ENCODE data around the gene SPTBN1. TPM values are rescaled to one million over a fixed set of nuclear protein-coding genes. Genes with fewer than 3 reads are reported as not detected.

Gene SPTBN1
- total RNA-seq, 1 experiment from 2014 or later, result 146 TPM

DNA sequence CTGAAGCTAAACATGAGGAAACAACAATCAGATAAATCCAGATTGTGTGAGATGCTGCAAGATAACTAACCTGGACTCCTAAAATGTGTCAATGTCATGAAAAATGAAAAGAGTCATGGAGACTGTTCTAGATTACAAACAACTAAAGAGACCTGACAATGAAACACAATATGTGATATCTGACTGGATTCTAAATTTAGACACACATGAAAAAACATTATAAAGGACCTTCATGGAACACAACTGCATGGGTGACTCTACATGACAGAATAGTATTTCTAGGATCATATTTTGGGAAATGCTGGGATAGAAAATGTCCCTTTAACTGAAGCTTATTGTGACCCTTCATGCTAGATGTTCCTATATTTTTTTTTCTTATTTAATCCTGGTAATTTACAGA, 18.5 kb upstream of the SPTBN1 start:
- TF ChIP-seq, protein P1, sequence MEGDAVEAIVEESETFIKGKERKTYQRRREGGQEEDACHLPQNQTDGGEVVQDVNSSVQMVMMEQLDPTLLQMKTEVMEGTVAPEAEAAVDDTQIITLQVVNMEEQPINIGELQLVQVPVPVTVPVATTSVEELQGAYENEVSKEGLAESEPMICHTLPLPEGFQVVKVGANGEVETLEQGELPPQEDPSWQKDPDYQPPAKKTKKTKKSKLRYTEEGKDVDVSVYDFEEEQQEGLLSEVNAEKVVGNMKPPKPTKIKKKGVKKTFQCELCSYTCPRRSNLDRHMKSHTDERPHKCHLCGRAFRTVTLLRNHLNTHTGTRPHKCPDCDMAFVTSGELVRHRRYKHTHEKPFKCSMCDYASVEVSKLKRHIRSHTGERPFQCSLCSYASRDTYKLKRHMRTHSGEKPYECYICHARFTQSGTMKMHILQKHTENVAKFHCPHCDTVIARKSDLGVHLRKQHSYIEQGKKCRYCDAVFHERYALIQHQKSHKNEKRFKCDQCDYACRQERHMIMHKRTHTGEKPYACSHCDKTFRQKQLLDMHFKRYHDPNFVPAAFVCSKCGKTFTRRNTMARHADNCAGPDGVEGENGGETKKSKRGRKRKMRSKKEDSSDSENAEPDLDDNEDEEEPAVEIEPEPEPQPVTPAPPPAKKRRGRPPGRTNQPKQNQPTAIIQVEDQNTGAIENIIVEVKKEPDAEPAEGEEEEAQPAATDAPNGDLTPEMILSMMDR (conservative IDR thresholded peaks at IDR 0.05; ENCODE audit: low read depth, low read length), result no peak
- TF ChIP-seq EZH2 (IDR thresholded peaks at IDR 0.05; ENCODE audit: borderline replicate concordance, low read depth, low read length, poor library complexity, severe bottlenecking), result no peak
- Histone ChIP-seq H3K4me1 (ENCODE audit: insufficient read depth, low read length, poor library complexity, severe bottlenecking) (no peaks in the 10 kb centered on the region), H3K27me3 (replicated peaks; ENCODE audit: insufficient read depth, low read depth, low read length, poor library complexity) (no peaks in the 10 kb centered on the region), H3K36me3 (ENCODE audit: insufficient read depth, low read length, poor library complexity, severe bottlenecking) (no peaks in the 10 kb centered on the region), H3K4me3 (ENCODE audit: low read depth, low read length, poor library complexity, severe bottlenecking) (no peak overlapping the region), H3K9me3 (ENCODE audit: low read depth, low read length, poor library complexity, severe bottlenecking) (no peaks in the 10 kb centered on the region), H3K27ac (ENCODE audit: low read depth, low read length, poor library complexity, severe bottlenecking) (no peak overlapping the region)
- no peak for DNase-seq (ENCODE audit: low spot score)
- BruUV-seq (replicated peaks), result no TSS peak
- ChIA-PET CTCF (no interaction called here), POLR2A (ENCODE audit: low non-redundant PET) (no interaction called here)
- intact Hi-C loops (cut with micrococcal nuclease; ENCODE audit: unreplicated experiment), result no loop called here

DNA sequence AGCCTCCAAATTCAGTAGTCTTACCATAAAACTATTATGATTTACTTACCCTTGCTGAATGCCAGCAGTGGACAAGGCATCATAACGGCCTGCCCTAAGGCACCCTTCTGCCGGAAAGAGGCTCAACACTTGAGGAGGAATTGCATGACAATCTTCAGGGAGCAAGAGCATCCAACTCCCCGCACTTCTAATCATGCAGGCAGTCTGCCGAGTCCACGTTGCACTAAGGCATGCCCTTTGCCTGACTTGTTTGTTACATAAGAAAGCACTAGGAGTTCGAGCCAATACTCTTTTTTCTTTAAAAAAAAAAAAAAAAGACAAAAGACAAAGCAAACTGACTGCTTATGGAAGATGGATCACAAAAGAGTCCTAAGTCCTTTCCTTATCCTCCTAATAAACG, 17.9 kb upstream of the SPTBN1 start:
- ChIA-PET POLR2A (ENCODE audit: low non-redundant PET) (no interaction called here), CTCF (no interaction called here)
- DNase-seq (ENCODE audit: low spot score), result no peak
- no peak overlapping the region for H3K27ac ChIP-seq (ENCODE audit: low read depth, low read length, poor library complexity, severe bottlenecking)
- H3K4me1 ChIP-seq (ENCODE audit: insufficient read depth, low read length, poor library complexity, severe bottlenecking), result no peaks in the 10 kb centered on the region
- intact Hi-C loops (cut with micrococcal nuclease; ENCODE audit: unreplicated experiment), result no loop called here
- H3K27me3 ChIP-seq (replicated peaks; ENCODE audit: insufficient read depth, low read depth, low read length, poor library complexity), result no peaks in the 10 kb centered on the region
- H3K9me3 ChIP-seq (ENCODE audit: low read depth, low read length, poor library complexity, severe bottlenecking), result no peaks in the 10 kb centered on the region
- H3K36me3 ChIP-seq (ENCODE audit: insufficient read depth, low read length, poor library complexity, severe bottlenecking), result no peaks in the 10 kb centered on the region
- no peak for TF ChIP-seq EZH2 (IDR thresholded peaks at IDR 0.05; ENCODE audit: borderline replicate concordance, low read depth, low read length, poor library complexity, severe bottlenecking)
- TF ChIP-seq, protein P1 (conservative IDR thresholded peaks at IDR 0.05; ENCODE audit: low read depth, low read length), result no peak
- no TSS peak for BruUV-seq (replicated peaks)
- no peak overlapping the region for H3K4me3 ChIP-seq (ENCODE audit: low read depth, low read length, poor library complexity, severe bottlenecking)

DNA sequence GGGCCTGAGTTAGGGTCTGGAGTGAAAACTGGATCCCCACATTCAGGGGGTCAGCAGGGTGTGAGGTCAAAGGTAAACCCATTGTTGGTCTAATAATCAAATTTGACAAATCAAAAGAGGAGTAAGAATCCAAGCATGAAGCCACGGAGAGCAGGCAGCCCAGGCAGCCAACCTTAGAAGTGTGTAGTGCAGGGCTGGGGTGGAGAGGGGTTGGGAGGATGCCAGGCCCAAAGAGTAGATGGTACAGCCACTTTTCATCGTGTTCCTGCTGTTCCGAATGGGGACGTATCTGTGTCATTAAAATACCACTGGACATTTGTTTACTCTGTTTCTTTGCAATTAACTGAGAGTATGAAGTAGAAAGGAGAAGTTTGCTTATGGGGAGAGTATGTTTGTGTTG, 16.5 kb upstream of the SPTBN1 start:
- no peak for TF ChIP-seq EZH2 (IDR thresholded peaks at IDR 0.05; ENCODE audit: borderline replicate concordance, low read depth, low read length, poor library complexity, severe bottlenecking)
- TF ChIP-seq, protein P1 (conservative IDR thresholded peaks at IDR 0.05; ENCODE audit: low read depth, low read length), result no peak
- Histone ChIP-seq H3K27me3 (replicated peaks; ENCODE audit: insufficient read depth, low read depth, low read length, poor library complexity) (no peaks in the 10 kb centered on the region), H3K4me1 (ENCODE audit: insufficient read depth, low read length, poor library complexity, severe bottlenecking) (no peaks in the 10 kb centered on the region), H3K27ac (ENCODE audit: low read depth, low read length, poor library complexity, severe bottlenecking) (no peak overlapping the region), H3K9me3 (ENCODE audit: low read depth, low read length, poor library complexity, severe bottlenecking) (no peaks in the 10 kb centered on the region), H3K36me3 (ENCODE audit: insufficient read depth, low read length, poor library complexity, severe bottlenecking) (no peaks in the 10 kb centered on the region), H3K4me3 (ENCODE audit: low read depth, low read length, poor library complexity, severe bottlenecking) (no peak overlapping the region)
- CTCF ChIA-PET, result no interaction called here
- intact Hi-C loops (cut with micrococcal nuclease; ENCODE audit: unreplicated experiment), result no loop called here
- no TSS peak for BruUV-seq (replicated peaks)
- DNase-seq (ENCODE audit: low spot score), result no peak
- POLR2A ChIA-PET (ENCODE audit: low non-redundant PET), result no interaction called here

Measured in A673 (cell line).